ENCODE measurements around the gene PRDM12.

Gene PRDM12

GRCh38 chr9:130636648-130637020 is 27.8 kb upstream of the PRDM12 start:
- DNase-seq: no peak

GRCh38 chr9:130638284-130639123 is 25.9 kb upstream of the PRDM12 start:
- no peak for DNase-seq

- no peak for DNase-seq
These were observed 25.1 kb upstream of the PRDM12 start for GRCh38 chr9:130639124-130639765.

GRCh38 chr9:130639866-130640555 is 24.4 kb upstream of the PRDM12 start:
- DNase-seq: no peak

- no peak for DNase-seq
These were observed 23.7 kb upstream of the PRDM12 start for GRCh38 chr9:130640681-130641080.

GRCh38 chr9:130642926-130643325 is 21.5 kb upstream of the PRDM12 start:
- DNase-seq: no peak

- no peak for DNase-seq
These were observed 13.2 kb upstream of the PRDM12 start for GRCh38 chr9:130651221-130651620.

- no peak for DNase-seq
These were observed 12.6 kb upstream of the PRDM12 start for GRCh38 chr9:130651752-130652151.

- no peak for DNase-seq
These were observed 9.5 kb upstream of the PRDM12 start for GRCh38 chr9:130654879-130655278.

- DNase-seq: no peak
These were observed 5.3 kb upstream of the PRDM12 start for GRCh38 chr9:130658893-130659698.

- no peak for DNase-seq
These were observed 4.6 kb upstream of the PRDM12 start for GRCh38 chr9:130659699-130660248.

- no peak for DNase-seq
These were observed 4.1 kb upstream of the PRDM12 start for GRCh38 chr9:130660326-130660682.

- no peak for DNase-seq
These were observed 3.5 kb upstream of the PRDM12 start for GRCh38 chr9:130660683-130661450.

- no peak for DNase-seq
These were observed 2.8 kb upstream of the PRDM12 start for GRCh38 chr9:130661451-130662098.

- no peak for DNase-seq
These were observed 2.1 kb upstream of the PRDM12 start for GRCh38 chr9:130662099-130662969.

GRCh38 chr9:130662970-130663257 is 1.5 kb upstream of the PRDM12 start:
- DNase-seq: no peak

GRCh38 chr9:130663258-130663976 is 977 bp upstream of the PRDM12 start:
- DNase-seq: no peak

- no peak for DNase-seq
These were observed 480 bp upstream of the PRDM12 start for GRCh38 chr9:130663977-130664250.

GRCh38 chr9:130665029-130665430 is 636 bp downstream of the PRDM12 start:
- no peak for DNase-seq
